GM20431 (cell line): ENCODE data around the gene PEX14.
"Not testable (repeated sequence)": the region's sequence is repeated elsewhere in the genome, so short reads cannot be mapped to it uniquely, and the experiment has no call there.

Experiments
- in situ Hi-C: fragments of 300-500 bp; cut with MseI, MboI; formaldehyde crosslinking; loops from one replicate; pipeline ENCODE4 v1.15.0; 2020; ENCODE audit warnings: low sequenced_read_pairs; ENCODE audit not compliant: unreplicated experiment

PEX14 gene

DNA sequence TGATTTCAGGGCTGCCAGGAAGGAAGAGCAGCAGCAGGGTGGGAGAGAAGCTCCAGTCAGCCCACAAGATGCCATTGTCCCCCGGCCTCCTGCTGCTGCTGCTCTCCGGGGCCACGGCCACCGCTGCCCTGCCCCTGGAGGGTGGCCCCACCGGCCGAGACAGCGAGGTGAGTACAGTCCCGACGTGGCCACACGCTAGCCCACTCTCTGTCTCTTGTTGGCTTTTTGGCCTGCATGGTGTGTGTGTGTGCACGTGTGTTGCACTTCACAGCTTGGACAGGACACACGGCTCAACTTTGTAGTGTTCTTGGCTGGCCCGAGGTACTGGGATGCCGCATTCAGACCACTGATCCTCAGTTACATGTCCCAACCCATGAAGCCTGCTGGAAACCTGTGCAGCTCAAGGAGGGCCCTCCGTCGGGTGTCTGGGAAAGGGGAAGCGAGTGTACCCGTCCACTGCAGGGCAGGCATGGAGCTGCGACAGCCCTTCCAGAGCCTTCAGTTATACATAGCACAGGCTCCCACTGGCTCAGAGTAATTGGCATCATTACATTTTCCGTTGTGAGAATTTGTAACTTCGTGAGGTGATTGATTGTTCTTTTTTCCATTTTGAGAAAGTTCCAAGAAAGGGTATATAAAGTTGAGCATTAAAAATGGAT is 24.5 kb upstream of the PEX14 start:
- in situ Hi-C loops = no loop called here

DNA sequence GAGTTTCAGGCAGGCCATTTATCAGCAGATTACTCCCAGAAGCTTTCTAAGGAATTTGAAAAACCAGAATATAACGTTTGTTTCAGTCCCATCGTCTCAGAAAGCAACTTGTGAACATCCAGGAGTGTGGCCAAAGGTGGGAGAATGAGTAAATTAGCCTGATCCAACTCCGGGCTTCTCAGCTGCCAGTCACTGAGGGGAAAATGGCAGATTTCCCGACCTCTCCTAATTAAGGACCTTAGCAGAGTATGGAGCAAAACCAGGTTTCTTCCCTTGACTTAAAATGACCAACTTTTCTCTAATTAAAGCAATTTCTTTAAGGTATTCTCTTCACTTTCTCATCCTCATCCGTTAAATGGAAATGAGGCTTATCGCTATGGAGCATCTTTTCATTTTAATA is 23.9 kb upstream of the PEX14 start:
- in situ Hi-C loops = no loop called here

DNA sequence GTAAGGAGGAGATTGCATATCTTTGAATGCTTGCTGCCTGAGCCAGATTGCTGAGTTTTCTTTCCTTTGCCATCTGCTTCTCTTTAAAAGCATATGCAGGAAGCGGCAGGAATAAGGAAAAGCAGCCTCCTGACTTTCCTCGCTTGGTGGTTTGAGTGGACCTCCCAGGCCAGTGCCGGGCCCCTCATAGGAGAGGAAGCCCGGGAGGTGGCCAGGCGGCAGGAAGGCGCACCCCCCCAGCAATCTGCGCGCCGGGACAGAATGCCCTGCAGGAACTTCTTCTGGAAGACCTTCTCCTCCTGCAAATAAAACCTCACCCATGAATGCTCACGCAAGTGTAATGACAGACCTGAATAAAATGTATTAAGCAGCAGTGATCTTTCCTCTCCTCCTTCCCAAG is 23.5 kb upstream of the PEX14 start:
- in situ Hi-C loops = no loop called here

DNA sequence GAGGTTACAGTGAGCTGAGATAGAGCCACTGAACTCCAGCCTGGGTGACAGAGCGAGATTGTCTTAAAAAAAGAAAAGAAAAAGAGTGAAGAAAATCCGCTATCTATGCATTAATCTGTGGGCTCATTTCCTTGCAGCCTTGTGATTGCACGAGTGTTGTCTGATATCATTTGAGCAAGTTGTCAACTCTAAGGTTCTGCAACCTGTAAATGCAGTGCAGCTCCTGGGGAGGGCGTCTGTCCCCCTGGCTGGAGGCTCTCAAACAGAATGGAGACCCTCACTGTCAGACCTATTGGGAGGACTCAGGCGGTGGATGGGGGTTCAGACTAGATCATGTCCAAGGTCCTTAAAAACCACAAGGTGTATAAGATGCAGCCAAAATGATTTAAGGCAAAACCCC is 18.7 kb upstream of the PEX14 start:
- in situ Hi-C loops = no loop called here

DNA sequence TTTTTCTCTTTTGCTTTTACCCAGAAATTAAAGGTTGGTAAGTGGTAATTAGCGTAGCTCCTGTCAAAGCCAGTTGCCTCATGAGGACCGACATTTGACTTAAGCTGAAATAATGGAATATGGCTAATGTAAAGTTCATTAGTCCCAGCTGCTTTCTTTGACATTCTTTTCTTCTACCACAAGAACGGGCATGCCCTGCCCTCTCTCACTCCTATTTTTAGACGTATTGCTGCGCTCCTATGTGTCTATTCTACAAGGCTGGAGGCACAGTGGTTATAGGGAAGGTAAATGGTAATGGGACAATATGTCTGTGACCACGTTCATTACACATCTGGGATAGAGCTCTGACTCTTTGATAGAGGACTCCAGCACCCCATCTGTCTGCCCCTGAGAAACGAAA is 18.1 kb upstream of the PEX14 start:
- in situ Hi-C loops = no loop called here

DNA sequence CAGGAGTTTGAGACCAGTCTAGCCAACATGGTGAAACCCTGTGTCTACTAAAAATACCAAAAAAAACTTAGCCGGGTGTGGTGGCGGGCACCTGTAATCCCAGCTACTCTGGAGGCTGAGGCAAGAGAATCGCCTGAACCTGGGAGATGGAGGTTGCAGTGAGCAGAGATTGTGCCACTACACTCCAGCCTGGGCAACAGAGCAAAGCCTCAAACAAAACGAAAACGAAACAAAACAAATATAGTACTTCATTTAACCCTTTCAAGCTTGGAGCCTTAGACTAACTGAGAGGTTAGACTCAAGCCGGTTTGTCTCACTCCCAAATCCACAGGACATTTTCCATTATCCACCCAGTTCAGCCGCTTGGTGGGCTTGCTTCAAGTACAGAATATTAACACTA is 17.3 kb upstream of the PEX14 start:
- in situ Hi-C loops = not testable (repeated sequence)

DNA sequence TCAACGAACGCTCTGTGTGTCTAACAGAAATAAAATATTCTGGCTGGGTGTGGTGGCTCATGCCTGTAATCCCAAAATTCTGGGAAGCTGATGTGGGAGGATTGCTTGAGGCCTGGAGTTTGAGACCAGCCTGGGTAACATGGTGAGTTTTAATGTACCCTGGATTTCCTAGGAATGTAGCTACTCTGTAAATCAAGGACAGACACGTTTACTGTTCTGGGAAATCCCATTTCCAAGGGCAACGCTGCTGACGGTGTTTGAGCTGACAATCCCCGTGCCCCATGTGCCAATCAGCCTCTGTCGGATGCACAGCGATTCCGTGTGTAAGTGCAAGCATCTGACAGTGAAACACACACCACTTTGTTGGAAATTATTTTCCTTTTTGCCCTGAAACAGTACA is 16.9 kb upstream of the PEX14 start:
- in situ Hi-C loops = no loop called here

DNA sequence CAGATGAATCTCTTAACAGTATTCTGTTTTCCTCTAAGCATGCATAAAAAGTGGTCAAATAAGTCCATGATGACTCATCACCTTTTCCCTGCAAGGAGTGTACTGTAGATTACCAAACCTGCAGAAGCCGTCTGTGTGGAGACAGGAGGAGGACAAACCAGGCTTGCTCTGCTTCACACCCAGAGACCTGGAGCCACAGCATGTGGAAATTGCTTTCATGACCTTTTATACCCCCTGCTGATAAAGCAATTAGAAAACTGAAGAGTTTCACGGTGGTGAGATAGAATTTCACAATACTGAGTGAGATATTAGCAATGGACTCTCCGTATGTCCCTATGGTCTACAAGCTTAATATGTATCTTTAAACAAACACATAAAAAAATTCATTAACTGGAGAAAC is 15.6 kb upstream of the PEX14 start:
- in situ Hi-C loops = no loop called here

DNA sequence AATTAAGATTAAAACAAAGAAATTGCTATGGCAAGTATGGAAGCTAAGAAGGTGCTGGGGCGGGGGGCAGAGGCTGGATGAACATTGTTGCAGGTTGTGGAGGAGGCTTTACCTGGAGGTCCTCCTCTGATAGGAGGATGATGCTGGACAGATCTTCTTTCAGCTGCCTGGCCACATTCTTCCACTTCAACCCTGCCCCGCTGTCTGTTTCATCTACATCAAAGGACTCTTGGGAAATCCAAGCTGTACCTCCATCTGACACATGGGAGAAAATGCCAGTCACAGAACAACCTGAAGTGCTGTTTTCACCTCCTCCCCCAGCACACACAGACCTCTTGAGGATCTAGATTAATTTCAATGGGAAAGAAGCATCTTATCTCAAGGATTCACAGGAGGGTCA is 7.7 kb upstream of the PEX14 start:
- in situ Hi-C loops = no loop called here

DNA sequence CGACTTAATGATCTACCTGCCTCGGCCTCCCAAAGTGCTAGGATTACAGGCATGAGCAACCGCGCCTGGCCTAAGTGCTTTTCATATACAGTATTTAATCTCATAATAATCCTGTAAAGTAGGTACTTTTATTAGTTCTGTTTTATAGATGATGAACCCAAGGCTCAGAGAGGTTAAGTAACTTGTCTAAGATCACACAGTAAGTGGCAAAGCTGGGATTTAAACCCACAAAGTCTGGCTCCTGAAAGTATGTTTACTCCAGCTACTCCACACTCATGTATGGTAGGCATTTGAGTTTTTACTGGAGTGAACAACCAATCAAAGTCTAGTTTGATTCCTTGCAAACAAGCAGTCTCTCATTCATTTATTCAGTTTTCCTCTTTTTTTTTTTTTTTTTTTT is 4.7 kb upstream of the PEX14 start:
- in situ Hi-C loops = no loop called here

DNA sequence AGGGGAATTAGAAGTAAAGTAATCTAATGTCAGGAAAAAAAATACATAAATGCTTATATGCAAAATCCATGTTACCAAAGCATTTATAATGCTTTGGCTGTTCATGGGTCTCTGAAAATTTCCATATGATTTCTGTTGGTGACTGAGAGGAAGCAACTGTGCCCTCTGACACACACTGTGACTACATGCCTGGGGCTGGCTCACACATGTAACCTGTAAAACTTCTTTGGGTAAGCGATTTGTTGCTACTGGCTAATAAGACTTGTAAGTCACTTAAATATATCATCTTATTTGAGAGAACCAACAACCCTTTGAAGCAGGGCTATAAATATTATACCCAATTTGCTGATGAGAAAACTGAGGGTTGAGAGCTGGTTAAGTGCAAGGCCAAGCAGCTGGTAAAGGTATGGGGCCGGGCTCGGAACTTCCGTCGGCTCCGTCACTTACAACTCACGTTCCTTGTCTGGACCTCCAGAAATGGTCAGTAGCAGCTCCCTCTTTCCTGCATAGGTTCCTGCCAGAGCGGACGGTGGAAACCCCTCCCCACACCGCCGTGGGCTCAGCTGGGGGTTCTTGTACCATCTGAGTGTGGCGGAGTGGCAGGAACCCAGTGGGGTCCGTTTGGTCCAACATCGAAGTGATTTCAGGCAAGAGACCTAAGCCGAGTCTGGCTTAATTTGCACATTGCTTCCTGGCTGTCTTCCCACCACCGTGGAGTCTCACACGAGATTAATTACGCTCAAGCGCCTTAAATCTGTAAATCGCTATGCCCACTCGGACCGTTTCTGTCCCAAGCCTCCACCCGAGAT is 3.1 kb upstream of the PEX14 start:
- in situ Hi-C loops = no loop called here

DNA sequence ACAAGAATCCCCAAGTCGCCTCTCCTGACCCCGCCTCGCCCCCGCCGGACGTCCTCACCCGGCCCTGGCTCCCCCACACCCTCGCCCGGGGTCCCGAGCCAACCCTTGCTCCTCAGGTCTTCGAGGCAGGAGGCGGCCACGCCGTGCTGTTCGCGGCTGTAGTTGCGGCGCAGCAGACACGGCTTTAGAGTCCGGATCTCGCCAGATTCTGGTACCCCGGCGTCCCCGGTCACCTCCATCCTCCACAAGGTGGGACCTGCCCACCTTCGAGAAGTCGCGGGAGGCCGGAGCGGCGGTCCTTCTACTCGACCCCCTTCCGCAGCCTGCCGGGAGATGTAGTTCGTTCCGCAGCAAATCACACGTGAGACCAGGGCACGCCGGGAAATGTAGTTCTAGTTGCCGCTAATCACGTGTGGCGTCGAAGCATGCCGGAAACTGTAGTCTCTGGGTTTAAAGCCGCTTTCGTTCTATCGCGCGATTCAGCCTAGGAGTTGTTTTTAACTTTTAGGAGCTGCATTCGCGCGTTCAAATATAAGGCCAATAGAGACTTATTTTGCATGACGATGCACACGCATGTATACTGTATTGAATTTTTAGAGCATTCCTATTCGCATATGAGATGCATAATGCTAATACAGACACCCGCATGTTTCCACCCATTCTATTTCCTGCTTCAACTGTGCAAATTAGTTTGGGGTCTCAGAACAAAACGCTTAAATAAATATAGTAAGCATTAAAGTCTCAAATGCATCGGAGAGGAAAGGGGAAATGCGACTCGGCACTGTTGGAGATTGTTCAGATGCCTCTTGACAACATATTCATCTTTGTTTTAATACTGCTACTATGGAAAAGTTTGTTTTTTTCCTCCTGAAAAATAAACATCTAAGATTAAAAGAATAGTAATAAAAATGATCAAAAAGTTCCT is 2.3 kb upstream of the PEX14 start, which contains the start of gene DFFA:
Gene DFFA, minus strand, starts transcription at position 310 of the 925 bp plus-strand sequence. Its CDS starts 71 bp downstream, at position 239.
- in situ Hi-C loops = no loop called here

DNA sequence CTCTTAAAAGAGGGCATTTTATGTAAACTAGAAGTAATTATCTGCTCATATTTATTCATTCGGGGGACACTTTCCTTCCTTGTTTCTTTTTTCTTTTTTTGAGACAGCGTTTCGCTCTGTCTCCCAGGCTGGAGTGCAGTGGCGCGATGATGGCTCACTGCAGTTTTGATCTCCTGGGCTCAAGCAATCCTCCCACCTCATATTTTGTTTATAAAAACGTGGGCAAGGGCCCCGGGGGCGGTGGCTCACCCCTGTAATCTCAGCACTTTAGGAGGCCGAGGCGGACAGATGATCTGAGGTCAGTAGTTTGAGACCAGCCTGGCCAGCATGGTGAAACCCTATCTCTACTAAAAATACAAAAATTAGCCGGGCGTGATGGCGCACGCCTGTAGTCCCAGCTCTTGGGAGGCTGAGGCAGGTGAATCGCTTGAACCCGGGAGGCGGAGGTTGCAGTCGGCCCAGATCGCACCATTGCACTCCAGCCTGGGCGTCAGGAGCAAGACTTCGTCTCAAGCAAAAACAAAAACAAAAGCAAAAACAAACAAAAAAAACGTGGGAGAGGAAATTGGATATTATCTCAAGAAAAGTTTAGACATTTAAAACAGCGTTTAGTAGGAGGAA is 1.5 kb upstream of the PEX14 start:
- in situ Hi-C loops = no loop called here

DNA sequence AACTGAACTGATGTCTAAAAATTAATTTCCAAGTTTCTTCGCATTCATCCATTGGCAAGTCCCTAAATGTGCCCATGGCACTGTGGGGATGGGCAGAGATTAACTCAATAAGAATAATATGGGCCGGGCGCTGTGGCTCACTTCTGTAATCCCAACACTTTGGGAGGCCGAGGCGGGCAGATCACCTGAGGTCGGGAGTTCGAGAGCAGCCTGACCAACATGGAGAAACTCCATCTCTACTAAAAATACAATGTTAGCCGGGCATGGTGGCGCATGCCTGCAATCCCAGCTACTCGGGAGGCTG is 489 bp upstream of the PEX14 start:
- in situ Hi-C loops = not testable (repeated sequence)

DNA sequence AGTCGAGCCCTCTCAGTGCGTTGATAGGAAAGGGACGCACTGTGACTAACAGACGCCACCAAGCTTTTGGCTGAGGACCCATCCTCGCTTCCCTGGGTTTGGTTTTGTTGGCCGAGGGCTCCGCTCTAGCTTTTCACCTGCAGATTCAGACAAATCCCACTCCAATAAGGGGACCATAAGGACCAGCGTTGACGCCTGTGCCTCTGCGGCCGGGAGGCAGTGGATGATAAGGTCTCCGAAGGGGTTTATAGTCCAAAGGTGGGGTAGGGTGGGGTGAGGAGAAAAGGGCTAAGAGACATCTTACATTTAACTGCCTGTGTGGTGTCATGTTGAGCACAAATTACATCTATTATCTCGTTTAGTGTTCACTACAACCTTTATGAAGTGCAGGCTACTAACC is 760 bp downstream of the PEX14 start:
- in situ Hi-C loops = no loop called here

DNA sequence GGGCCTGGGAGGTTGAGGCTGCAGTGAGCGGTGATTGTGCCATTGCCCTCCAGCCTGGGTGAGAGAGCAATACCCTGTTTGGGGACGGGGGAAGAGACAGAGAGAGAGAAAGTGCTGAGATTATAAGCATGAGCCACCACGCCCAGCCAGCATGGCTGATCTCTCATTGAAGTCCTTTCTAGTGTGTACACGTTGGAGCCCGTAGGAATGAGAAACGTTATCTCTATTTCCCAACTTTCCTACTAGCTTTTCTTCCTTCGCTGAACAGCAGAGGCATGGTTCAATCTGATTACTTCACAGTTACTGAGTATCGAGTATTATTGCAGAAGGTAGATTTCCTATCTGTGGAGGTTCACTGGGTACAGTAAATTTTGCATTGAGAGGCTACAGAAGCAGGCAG is 4.5 kb downstream of the PEX14 start:
- in situ Hi-C loops = no loop called here

DNA sequence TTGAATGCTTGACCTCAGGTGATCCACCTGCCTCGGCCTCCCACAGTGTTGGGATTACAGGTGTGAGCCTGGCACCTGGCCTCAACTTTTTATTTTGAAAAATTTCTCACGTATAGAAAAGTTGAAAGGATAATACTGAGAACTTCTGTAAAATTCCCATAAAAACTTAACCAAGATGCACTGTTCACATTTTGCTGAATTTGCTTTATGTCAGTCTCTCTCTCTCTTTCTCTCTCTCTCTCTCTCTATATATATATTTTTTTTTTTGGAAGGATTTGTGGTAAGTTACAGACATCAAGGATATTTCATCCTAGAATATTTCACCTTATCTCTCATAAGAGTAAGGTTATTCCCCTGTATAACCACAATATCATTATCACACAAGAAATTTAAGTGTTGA is 5.9 kb downstream of the PEX14 start:
- in situ Hi-C loops = no loop called here

DNA sequence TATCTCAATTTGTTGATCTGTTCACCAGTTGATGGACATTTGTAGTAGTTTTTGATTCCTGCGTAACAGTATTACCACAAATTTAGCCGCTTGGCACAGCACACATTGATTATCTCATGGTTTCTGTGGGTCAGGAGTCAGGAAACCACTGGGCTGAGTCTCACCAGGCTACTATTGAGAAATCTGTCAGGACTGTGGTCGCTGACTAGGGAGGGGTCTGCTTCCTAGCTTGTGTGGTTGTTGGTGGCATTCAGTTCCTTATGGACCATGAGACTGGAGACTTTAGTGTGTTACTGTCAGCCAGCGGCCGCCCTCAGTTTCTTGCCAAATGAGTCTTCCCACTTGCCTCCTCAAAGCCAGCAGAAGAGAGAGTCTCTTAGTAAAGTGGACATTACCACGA is 9.8 kb downstream of the PEX14 start:
- in situ Hi-C loops = no loop called here

DNA sequence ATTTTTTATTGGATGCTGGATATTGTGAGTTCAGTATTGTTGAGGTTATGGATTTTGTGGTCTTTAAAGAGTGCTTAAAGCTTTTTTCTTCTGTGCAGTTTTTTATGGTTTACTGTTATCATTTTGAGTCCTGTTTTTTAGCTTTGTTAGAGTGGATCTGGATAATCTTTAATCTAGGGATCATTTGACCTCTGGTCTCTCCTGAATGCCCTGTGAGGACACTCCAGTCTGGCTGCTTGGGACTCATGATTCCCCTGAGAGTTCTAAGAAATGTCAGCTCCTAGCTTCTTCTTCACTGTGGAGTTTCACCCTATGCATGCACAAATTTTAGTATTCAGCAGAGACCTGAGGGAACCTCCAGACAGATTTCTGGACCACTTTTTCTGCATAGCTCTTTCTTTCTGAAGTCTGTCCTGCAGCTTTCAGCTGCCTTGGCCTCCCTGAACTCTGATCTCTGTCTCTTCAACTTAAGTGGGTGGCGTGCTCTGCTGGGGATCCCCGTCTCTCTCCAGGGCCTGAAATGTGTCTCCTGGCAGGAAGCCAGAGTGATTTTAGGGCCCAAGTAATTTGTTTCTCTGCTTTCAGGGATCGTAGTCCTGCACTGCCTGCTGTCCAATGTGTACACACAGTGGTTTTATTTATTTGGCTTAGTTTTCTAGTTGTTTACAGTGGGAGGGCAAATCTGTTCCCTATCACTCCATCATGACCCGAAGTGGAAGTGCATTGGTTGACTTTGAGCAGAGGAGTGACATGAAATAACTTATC is 14.7 kb downstream of the PEX14 start:
- in situ Hi-C loops = no loop called here
